AG10803 (cell line): ENCODE results near the gene TMEM100.

Experiments used
- DNase-seq: peaks from one replicate; pipeline ENCODE4 v3.0.0; 2010; ENCODE audit warnings: low read depth
- H3K4me3 ChIP-seq: 2 replicates; pipeline ENCODE4 v1.5.1; 2011; ENCODE audit warnings: mild to moderate bottlenecking, low read length, control low read depth
- TF ChIP-seq, protein P1 (sequence below): conservative IDR thresholded peaks from 2 replicates; pipeline ENCODE4 v1.5.1; 2011; ENCODE audit warnings: mild to moderate bottlenecking, low read length, control low read depth, inconsistent platforms

Gene TMEM100

DNA sequence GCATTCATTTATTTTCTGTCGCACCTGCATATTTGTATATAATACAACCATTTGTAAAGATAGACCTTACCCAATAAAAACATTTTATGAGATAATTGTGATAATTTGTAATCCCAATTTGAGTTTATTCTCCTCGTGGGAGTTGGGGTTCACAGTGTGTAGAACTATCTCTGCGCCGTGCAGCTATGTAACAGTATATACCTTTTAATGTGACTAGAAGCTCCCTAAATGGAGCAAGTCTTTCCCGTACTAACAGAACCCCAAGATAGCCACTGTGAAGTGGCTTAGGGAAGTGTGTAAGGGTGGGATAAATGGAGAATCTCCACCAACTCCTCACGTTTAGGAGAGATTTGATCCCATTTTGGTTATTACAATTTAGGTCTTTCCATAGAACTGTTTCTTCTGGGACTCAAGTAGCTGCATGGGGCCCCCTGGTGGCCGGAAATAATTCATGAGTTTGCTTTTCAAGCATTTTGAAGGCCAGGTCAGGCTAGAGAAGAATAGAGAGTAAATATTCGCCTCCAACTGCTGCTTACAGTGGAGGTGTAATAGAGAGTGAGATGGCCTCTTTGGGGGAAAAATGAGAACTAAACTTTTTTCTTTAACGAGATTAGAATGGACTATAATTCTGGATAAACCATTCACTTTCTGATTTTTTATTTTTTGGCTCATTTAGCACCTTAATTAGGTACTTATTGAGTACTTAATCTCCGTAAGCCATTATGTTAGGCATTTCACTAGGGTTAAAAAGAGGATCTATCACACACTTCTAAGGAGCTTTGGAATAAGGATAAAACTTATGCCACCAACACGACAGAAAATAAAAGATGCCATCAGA lies 4.5 kb downstream of the TMEM100 start:
- TF ChIP-seq, protein P1, sequence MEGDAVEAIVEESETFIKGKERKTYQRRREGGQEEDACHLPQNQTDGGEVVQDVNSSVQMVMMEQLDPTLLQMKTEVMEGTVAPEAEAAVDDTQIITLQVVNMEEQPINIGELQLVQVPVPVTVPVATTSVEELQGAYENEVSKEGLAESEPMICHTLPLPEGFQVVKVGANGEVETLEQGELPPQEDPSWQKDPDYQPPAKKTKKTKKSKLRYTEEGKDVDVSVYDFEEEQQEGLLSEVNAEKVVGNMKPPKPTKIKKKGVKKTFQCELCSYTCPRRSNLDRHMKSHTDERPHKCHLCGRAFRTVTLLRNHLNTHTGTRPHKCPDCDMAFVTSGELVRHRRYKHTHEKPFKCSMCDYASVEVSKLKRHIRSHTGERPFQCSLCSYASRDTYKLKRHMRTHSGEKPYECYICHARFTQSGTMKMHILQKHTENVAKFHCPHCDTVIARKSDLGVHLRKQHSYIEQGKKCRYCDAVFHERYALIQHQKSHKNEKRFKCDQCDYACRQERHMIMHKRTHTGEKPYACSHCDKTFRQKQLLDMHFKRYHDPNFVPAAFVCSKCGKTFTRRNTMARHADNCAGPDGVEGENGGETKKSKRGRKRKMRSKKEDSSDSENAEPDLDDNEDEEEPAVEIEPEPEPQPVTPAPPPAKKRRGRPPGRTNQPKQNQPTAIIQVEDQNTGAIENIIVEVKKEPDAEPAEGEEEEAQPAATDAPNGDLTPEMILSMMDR = peak; percentile 80
- peak; percentile 72 for DNase-seq
- H3K4me3 ChIP-seq = no peak overlapping the region

DNA sequence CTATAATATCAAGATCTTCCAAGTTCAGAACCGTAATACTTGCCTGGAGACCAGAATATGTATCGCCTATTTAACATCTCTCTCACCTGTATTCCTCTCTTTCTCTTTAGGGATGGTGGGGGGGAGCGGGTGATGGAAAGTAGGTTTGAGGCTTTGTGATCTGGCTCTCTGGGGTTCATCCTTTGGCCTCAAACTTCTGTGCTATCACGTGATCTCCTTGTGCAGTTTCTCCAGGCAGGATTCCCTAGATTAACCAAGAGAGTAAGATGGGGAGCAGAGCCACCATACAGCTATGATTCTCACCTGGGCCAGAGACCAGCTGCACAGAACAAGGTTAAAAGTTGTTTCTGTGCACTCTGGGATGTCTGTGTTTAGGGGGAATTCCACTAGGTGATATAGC lies 5.2 kb downstream of the TMEM100 start:
- TF ChIP-seq, protein P1 = no peak
- no peak for DNase-seq
- no peak overlapping the region for H3K4me3 ChIP-seq

DNA sequence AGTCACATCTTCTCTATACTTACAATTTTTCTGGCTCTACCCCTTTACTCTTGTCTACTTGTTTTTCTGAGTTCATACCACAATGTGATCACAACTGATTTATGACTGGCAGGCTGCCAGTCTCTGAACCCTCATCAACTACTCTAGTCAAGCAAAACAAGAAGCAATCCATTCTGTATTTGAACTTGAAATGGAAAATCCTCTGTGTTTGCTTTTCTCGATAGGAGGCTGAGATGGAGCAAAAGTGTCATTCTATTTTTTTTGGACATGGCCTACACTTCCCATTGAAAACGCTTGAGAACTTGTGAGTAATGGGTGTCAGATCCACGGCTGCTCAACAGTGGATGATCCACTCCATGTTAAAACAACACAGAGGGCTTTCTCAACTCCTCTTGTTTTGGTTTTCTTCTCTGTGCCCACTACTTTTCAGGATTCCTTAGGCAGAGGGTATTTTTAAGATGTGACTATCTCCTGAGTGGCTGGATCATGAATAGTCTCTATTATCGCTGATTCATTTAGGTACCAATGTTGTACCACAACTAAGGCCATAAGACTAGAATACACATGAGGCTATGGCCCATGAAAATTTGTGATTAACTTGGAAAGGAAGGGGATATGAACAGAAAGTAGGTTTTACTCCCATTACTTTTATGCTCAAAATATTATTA lies 11.7 kb downstream of the TMEM100 start:
- no peak overlapping the region for H3K4me3 ChIP-seq
- TF ChIP-seq, protein P1 = no peak
- DNase-seq = no peak

DNA sequence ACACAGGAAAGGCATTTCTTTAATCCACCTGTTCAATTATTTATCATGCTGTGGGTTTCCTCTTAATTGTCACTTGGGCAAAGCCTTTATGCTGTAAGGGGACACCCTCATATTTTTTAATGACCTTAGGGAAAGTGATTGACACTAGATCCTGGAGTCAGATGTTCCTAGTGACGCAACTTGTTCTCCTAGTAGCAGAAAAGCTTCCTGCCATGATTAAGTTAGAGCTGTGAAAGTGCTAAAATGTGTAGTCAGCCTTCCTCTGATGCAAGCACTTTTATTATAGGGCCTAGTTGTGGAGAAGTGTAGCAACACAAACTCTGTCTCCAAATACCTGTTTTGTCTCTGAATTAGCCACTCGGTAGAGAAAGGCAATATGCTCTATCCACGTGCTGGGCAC lies 12.3 kb downstream of the TMEM100 start:
- TF ChIP-seq, protein P1 = no peak
- DNase-seq = no peak
- no peak overlapping the region for H3K4me3 ChIP-seq

DNA sequence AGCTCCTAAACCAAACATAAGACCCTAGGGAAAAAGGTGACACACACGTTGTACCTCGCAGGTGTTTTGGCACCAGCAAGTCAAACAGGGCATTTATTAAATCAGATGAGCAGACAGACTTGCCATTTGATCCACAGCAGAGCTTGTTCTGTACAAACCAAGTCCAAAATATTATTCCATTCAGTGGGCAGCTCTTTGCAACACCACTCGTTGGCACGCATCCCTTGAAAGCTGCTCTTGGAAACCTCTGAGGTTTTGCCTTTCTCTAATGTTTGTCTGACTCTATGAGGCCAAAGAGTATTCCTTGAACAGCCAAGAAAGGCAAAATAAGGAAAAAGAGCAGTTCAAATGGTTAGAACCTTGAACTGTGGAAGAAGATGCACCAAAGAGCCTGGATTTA lies 12.7 kb downstream of the TMEM100 start:
- TF ChIP-seq, protein P1 = no peak
- no peak for DNase-seq
- no peak overlapping the region for H3K4me3 ChIP-seq

DNA sequence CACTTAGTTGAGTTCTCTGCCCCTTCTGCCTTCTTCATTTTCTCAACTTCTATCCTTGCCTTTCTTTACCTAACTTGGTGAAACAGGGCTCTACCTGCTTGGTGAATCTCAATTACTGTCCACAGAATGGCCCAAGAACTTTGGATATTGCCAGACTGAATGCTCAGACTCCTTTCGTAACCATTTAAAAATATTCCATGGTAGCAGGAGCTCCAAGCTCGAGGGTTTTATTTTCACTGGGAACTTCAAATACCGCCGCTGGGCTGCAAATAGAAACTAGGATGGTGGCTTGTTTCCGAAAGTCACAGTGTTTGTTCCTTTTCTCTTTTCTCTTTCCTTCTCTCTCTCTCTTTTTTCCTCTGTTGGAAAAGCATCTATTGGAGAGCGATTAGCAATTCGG lies 13.2 kb downstream of the TMEM100 start:
- TF ChIP-seq, protein P1 = no peak
- no peak for DNase-seq
- no peak overlapping the region for H3K4me3 ChIP-seq
